Sciatic nerve (tissue), 2 donors: ENCODE measurements around the gene VSX1. TPM values are rescaled to one million over a fixed set of nuclear protein-coding genes. Genes with fewer than 3 reads are reported as not detected.

Experiments used
- ATAC-seq: fragments of 200-7000 bp; cut with Tn5 transposase; one replicate; pipeline ENCODE4 v1.9.1; 2020; ENCODE audit warnings: mild to moderate bottlenecking, moderate library complexity
- DNase-seq: peaks from one replicate; pipeline ENCODE4 v3.0.0-alpha.2; 2020; ENCODE audit warnings: low spot score
- intact Hi-C: fragments of 100-400 bp; cut with DNase I; formaldehyde crosslinking; loops from one replicate; pipeline ENCODE4 v1.14.2; 2022
- total RNA-seq: library from RNA; stranded (reverse); fragmentation: NEBNext Ultra II Directional; extraction: Animal tissue kit (Norgen Biotek cat#: 25700); gene quantifications from one replicate; pipeline ENCODE4 v1.2.1, GENCODE V29; 2021
- donor health status: DM: no; HTN: no; CAD: no.
- donor health status: DM: no; HTN: no; CAD: no.

The VSX1 gene
- total RNA-seq, 1 donor from 2014 or later: not detected

DNA sequence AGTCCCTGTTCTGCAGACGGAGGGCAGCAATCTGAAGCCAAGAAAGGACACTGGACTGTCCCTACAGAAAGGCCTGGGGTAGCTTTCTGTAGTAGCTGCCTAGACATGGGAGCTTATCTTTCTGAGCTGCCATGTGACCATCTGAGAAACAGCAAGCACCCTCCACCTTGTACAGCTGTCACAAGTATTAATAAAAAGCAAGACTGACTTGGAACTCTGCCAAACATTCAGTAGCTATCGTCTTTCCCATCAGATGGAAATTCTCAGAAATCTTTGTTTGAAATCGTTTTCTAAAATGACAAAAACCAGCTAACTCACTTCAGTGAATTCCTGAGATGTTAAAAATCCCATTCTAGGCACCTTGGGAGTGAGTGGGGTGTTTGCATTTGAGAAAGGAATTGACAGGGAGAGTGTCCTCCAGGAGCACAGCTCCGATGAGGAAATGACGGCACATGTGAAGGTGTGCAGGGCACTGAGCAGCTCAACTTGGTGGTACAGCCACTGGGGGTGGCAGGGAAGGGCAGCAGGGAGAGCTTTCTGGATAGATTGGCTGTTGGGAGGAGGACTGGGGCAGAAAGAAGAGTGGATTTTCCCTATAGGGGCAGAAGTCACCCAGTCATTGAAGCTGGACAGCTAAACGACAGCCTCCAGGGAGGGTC, 48.5 kb downstream of the VSX1 start:
- intact Hi-C loops: loop anchor here (5.0 kb wide), 1 partner anchor 36 kb away; no protein-coding TSS in a partner anchor
- no peak for DNase-seq
- ATAC-seq: peak; percentile 33

DNA sequence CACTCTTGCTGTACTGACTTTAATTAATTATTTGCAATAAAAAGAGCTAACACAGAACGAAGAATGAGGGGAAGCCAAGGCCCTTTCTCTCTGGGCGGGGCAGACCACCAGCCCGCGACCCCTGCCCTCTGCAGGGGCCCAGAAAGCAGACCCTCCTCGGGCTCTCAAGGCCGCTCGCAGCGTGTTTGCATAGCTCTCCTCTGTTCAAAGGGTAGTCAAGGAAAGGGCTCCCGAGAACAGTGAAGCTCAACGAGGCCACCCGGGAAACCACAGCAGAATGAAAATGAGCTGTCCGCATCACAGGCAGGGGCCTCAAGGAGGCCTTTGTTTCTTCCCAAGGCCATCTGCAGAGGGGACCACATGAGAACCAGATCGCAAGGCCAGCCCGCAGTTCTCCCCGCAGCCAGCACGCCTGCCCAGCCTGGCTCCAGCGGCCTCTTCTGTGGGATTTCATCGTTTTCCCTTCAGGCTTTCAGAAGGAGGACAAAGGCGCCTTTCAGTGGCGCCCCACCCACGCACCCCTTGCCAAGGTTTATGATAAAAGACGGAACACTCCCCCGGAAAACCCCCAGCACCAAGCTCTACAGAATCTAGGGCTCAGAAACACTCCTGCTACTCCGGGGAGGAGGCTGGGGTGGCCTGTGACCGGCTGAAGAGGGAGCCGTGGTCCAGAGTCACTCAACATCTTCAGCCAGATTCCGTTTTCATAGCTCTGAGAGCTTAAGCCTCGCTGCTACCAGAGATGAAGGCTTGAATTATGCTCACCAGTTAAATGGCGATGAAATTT, 49.3 kb downstream of the VSX1 start:
- peak; percentile 87 for DNase-seq
- peak; percentile 91 for ATAC-seq
- intact Hi-C loops: loop anchor here (5.0 kb wide), 1 partner anchor 35 kb away; no protein-coding TSS in a partner anchor

DNA sequence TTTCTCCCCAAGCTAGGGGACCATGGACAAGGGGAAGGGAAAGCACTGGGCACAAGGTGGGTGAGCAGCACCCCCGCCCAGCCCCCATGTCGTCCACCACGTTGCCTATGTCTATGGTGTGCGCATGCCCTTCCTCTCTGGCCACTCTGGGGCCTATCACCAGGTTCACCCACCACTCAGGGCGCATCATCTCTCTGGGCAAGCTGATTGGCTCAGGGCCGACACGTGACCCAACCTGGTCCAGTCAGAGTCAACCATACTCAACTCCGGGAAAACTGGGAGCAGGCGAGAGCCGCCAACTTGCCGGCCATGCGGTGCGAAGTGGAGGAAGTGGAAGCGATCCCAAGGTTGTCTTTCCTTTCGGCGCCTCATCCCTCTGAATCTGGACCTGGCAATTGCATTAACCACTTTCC, 49.9 kb downstream of the VSX1 start:
- intact Hi-C loops: loop anchor here (5.0 kb wide), 1 partner anchor 35 kb away; no protein-coding TSS in a partner anchor
- ATAC-seq (peak; percentile 37), DNase-seq (peak; percentile 72)

DNA sequence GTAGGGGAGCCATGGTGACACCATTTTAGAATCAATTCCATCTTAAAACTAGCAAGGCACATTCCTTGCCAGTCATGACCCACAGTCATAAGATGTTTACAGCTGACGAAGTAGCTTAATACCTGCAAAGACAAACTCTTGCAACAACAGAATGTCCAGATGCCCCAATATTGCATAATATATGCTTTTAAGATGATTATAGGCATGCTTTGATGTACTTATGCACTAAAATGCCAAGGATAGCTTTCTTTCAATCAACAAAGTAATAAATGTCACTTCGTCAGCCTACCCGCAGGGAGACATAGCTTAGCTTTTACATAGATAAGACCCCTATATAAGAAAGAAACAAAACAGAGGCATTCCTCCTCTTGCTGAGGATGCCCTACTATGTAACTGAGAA, 50.7 kb downstream of the VSX1 start:
- intact Hi-C loops: loop anchor here (5.0 kb wide), 1 partner anchor 34 kb away; no protein-coding TSS in a partner anchor
- DNase-seq (no peak), ATAC-seq (no peak)

DNA sequence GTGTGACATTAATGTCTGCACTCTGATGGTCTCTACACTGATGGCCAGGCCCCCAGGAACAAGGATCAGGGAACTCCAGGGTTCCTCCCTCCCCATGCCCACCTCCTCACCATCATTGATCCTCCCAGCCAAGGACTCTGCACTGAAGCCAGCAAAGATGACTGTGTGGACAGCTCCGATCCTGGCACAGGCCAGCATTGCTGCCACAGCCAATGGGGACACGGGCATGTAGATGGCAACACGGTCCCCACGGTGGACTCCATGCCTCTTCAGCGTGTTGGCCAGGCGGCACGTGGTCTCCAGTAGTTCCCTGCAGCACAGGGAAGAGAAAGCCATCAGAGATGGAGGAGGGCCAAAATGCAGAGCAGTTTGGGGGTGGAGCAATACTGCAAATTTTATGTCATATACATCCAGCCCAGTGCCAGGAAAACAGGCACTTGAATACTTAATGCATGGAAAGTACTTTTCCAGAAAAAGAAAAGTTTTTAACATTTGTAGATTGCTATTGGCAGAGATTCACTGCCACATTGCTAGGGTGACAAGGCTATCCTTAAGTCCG, 51.2 kb downstream of the VSX1 start:
- intact Hi-C loops: loop anchor here (5.0 kb wide), 1 partner anchor 33 kb away; no protein-coding TSS in a partner anchor
- no peak for DNase-seq
- no peak for ATAC-seq

DNA sequence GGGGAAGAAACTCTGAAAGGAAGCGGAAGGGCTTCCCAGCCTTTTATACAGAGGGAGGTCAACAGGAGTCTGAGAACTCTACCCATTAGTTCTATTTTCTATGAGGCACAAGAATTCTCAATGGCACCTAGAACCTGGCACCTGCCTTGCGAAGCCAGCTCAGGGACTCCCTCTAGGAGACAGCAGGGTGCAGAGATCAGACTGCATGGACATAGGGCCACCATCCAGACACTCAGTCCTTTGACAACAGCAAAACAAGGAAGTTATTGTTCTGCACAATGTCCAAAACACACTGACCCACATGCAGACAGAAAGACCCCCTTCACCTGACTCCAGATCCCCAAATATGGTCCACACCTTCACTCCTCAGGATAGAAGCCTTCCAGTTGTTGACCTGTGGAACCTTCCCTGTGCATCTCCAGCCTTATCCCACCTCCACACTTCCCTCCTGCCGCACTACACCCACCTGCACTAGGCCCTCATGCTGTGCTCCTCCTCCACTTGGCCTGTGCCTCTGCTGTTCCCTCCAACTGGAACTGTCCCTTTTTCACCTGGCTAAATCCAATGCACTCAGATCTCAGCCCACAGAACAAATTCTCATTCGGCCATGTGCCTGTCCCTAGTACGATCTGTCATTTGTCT, 51.8 kb downstream of the VSX1 start:
- intact Hi-C loops: loop anchor here (5.0 kb wide), 1 partner anchor 33 kb away; no protein-coding TSS in a partner anchor
- no peak for ATAC-seq
- DNase-seq: no peak

DNA sequence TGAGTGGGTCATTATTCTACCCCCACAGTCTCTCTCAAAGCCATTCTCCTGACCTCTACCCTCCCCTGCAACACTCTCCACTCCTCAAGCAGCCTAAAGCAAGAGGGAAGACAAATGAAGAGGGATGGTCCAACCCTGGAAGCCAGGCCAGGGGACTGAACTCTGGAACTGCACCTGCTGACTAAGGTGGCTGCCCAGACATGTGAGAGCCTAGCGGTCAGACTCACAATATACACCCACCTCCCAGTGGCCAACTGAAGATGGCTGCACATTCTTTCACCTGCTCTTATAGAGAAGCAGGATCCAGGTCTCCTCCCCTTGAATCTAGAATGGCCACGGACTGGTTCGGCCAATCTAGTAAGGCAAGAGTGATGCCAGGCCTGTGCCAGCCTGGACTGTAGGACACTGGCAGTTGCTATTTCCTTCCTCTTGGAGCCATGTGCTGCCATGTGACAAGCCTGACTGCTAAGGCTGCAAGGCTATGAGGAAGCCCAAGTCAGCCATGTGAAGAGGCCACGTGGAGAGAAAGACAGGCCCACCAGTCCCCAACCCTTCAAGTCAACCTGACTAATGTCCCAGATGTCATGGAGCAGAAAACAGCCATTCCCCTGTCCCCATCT, 55.8 kb downstream of the VSX1 start:
- ATAC-seq: peak; percentile 50
- intact Hi-C loops: no loop called here
- peak; percentile 51 for DNase-seq

Other genes with a start within 250 kb of the VSX1 start
- gene CST7, start 132.9 kb downstream of the VSX1 start, total RNA-seq: 6.7 TPM
- gene APMAP, start 89.4 kb downstream of the VSX1 start, total RNA-seq: 47.3 TPM
- 27.4 TPM for gene ACSS1, start 24.0 kb downstream of the VSX1 start, total RNA-seq
- 59.3 TPM for gene ENTPD6, start 113.6 kb upstream of the VSX1 start, total RNA-seq
- gene PYGB, start 165.9 kb upstream of the VSX1 start, total RNA-seq: 37.9 TPM